IMR-90 (cell line): ENCODE results near the gene AP1S1. TPM values are rescaled to one million over a fixed set of nuclear protein-coding genes. Genes with fewer than 3 reads are reported as not detected.

Experiments
- ATAC-seq: fragments of 200-7000 bp; cut with Tn5 transposase; 2 replicates; pipeline ENCODE4 v1.9.1; 2020; ENCODE audit warnings: low read depth, mild to moderate bottlenecking, moderate library complexity
- BruUV-seq: library from RNA; stranded (reverse); fragments of 400-500 nt; replicated peaks from 2 replicates; lab custom pipeline; 2021; lab: Mats Ljungman, UMichigan
- CTCF ChIA-PET: fragments of 300-600 bp; formaldehyde crosslinking; extraction: SDS; loops from one replicate; lab custom pipeline; 2021; ENCODE audit warnings: antibody characterized with exemption; lab: Yijun Ruan, JAX
- POLR2A ChIA-PET: fragments of 300-600 bp; sonication (Branson Sonifier 250); formaldehyde crosslinking; loops from one replicate; lab custom pipeline; 2022; ENCODE audit warnings: antibody characterized with exemption; ENCODE audit not compliant: unreplicated experiment; lab: Charles Lee
- DNase-seq: peaks from one replicate; pipeline ENCODE4 v3.0.0; 2013
- H2AFZ ChIP-seq: replicated peaks from 2 replicates; pipeline ENCODE3; 2013; ENCODE audit warnings: low read length, mild to moderate bottlenecking; ENCODE audit not compliant: poor library complexity
- H2AK5ac ChIP-seq: 2 replicates; pipeline ENCODE4 v1.6.1; 2013; ENCODE audit warnings: low read depth, low read length, inconsistent platforms
- H2AK9ac ChIP-seq: replicated peaks from 2 replicates; pipeline ENCODE3; 2013; ENCODE audit warnings: mild to moderate bottlenecking, low read depth, low read length, moderate library complexity; ENCODE audit not compliant: poor library complexity
- H2BK120ac ChIP-seq: 2 replicates; pipeline ENCODE4 v1.6.1; 2013; ENCODE audit warnings: low read depth, low read length, inconsistent platforms
- H2BK15ac ChIP-seq: 3 replicates; pipeline ENCODE4 v1.6.1; 2013; ENCODE audit warnings: low read depth, low read length, inconsistent platforms
- H2BK20ac ChIP-seq: 2 replicates; pipeline ENCODE4 v1.6.1; 2013; ENCODE audit warnings: low read depth, mild to moderate bottlenecking, inconsistent platforms, low read length, moderate library complexity
- H2BK5ac ChIP-seq: 2 replicates; pipeline ENCODE4 v1.6.1; 2013; ENCODE audit warnings: mild to moderate bottlenecking, low read depth, low read length, inconsistent platforms; ENCODE audit not compliant: poor library complexity, severe bottlenecking
- H3K14ac ChIP-seq: replicated peaks from 2 replicates; pipeline ENCODE4 v1.6.1; 2013; ENCODE audit warnings: low read depth, low read length, inconsistent platforms
- H3K18ac ChIP-seq: 2 replicates; pipeline ENCODE4 v1.6.1; 2013; ENCODE audit warnings: low read depth, low read length, control low read depth
- H3K23ac ChIP-seq: 2 replicates; pipeline ENCODE4 v1.6.1; 2013; ENCODE audit warnings: low read depth, low read length, inconsistent platforms
- H3K27ac ChIP-seq: 2 replicates; pipeline ENCODE4 v1.5.1; 2013; ENCODE audit warnings: mild to moderate bottlenecking, control low read depth, low read length; ENCODE audit not compliant: insufficient read depth
- H3K27me3 ChIP-seq: 2 replicates; pipeline ENCODE4 v1.6.1; 2013; ENCODE audit warnings: low read length; ENCODE audit not compliant: control insufficient read depth, insufficient read depth
- H3K36me3 ChIP-seq: 2 replicates; pipeline ENCODE4 v1.6.1; 2013; ENCODE audit warnings: low read length, mixed read lengths; ENCODE audit not compliant: control insufficient read depth, insufficient read depth
- H3K4ac ChIP-seq: 2 replicates; pipeline ENCODE4 v1.6.1; 2013; ENCODE audit warnings: low read depth, low read length, inconsistent platforms
- H3K4me1 ChIP-seq: 2 replicates; pipeline ENCODE4 v1.6.1; 2013; ENCODE audit warnings: low read length, mixed read lengths; ENCODE audit not compliant: control insufficient read depth, insufficient read depth
- H3K4me2 ChIP-seq: 2 replicates; pipeline ENCODE4 v1.6.1; 2013; ENCODE audit warnings: low read depth, mild to moderate bottlenecking, control low read depth, low read length, moderate library complexity
- H3K4me3 ChIP-seq: 2 replicates; pipeline ENCODE4 v1.5.1; 2013; ENCODE audit warnings: low read depth, mild to moderate bottlenecking, control low read depth, low read length, moderate library complexity; ENCODE audit not compliant: insufficient read depth
- H3K56ac ChIP-seq: 2 replicates; pipeline ENCODE4 v1.6.1; 2013; ENCODE audit warnings: low read length, inconsistent platforms; ENCODE audit not compliant: insufficient read depth; ENCODE audit errors: extremely low read depth
- H3K79me1 ChIP-seq, 2 experiments: 2 replicates each; pipeline ENCODE4 v1.6.1; 2013; ENCODE audit warnings: low read length in 2 of 2, inconsistent platforms in 1 of 2, low read depth in 1 of 2
- H3K9ac ChIP-seq: 2 replicates; pipeline ENCODE4 v1.6.1; 2013; ENCODE audit warnings: low read depth, low read length, control low read depth
- H3K9me1 ChIP-seq: 2 replicates; pipeline ENCODE4 v1.6.1; 2013; ENCODE audit warnings: low read length, inconsistent platforms; ENCODE audit not compliant: insufficient read depth
- H3K9me3 ChIP-seq: 2 replicates; pipeline ENCODE4 v1.6.1; 2013; ENCODE audit warnings: low read length; ENCODE audit not compliant: control insufficient read depth, insufficient read depth
- H4K20me1 ChIP-seq: 2 replicates; pipeline ENCODE4 v1.6.1; 2013; ENCODE audit warnings: low read length, inconsistent platforms; ENCODE audit not compliant: insufficient read depth
- H4K5ac ChIP-seq: 2 replicates; pipeline ENCODE4 v1.6.1; 2013; ENCODE audit warnings: mild to moderate bottlenecking, low read depth, low read length, control low read depth
- H4K8ac ChIP-seq, 2 experiments: 2 replicates each; pipeline ENCODE4 v1.6.1; 2013; ENCODE audit warnings: low read depth in 2 of 2, low read length in 2 of 2, control low read depth in 1 of 2, inconsistent platforms in 1 of 2
- H4K91ac ChIP-seq: 2 replicates; pipeline ENCODE4 v1.6.1; 2013; ENCODE audit warnings: low read depth, low read length, inconsistent platforms; ENCODE audit not compliant: insufficient read depth
- BHLHE40 ChIP-seq: fragments of 150-350 bp; IDR thresholded peaks from 2 replicates; pipeline ENCODE4 v1.6.1; 2016; ENCODE audit warnings: mild to moderate bottlenecking, low read depth, low read length
- CEBPB ChIP-seq: IDR thresholded peaks from 2 replicates; pipeline ENCODE4 v1.6.1; 2012; ENCODE audit warnings: low read depth, low read length, improper control_type of control experiment
- CHD1 ChIP-seq: IDR thresholded peaks from 2 replicates; pipeline ENCODE4 v1.6.1; 2012; ENCODE audit warnings: low read depth, low read length, improper control_type of control experiment
- CTCF ChIP-seq: conservative IDR thresholded peaks from 2 replicates; pipeline ENCODE4 v1.5.1; 2012; ENCODE audit warnings: mild to moderate bottlenecking, low read depth, low read length, improper control_type of control experiment
- ELK1 ChIP-seq: fragments of 150-350 bp; IDR thresholded peaks from 2 replicates; pipeline ENCODE4 v1.6.1; 2016; ENCODE audit warnings: low read depth, mild to moderate bottlenecking, low read length, moderate library complexity, borderline replicate concordance
- FOS ChIP-seq: fragments of 150-350 bp; IDR thresholded peaks from 2 replicates; pipeline ENCODE4 v1.6.1; 2016; ENCODE audit warnings: low read depth, low read length
- MAFK ChIP-seq: IDR thresholded peaks from 2 replicates; pipeline ENCODE4 v1.6.1; 2012; ENCODE audit warnings: low read depth, low read length, improper control_type of control experiment
- MAZ ChIP-seq: IDR thresholded peaks from 2 replicates; pipeline ENCODE4 v1.6.1; 2012; ENCODE audit warnings: low read depth, mild to moderate bottlenecking, low read length, improper control_type of control experiment, moderate library complexity, borderline replicate concordance
- MXI1 ChIP-seq: IDR thresholded peaks from 2 replicates; pipeline ENCODE4 v1.6.1; 2012; ENCODE audit warnings: low read depth, mild to moderate bottlenecking, low read length, moderate library complexity, borderline replicate concordance
- NFE2L2 ChIP-seq: fragments of 150-350 bp; IDR thresholded peaks from 2 replicates; pipeline ENCODE4 v1.6.1; 2016; ENCODE audit warnings: low read depth, mild to moderate bottlenecking, low read length
- POLR2A ChIP-seq: IDR thresholded peaks from 2 replicates; pipeline ENCODE4 v1.6.1; 2012; ENCODE audit warnings: mild to moderate bottlenecking, low read depth, low read length
- RAD21 ChIP-seq: IDR thresholded peaks from 2 replicates; pipeline ENCODE4 v1.6.1; 2012; ENCODE audit warnings: low read length, improper control_type of control experiment
- RCOR1 ChIP-seq: IDR thresholded peaks from 2 replicates; pipeline ENCODE4 v1.6.1; 2012; ENCODE audit warnings: mild to moderate bottlenecking, low read length, improper control_type of control experiment; ENCODE audit not compliant: insufficient replicate concordance
- RFX5 ChIP-seq: IDR thresholded peaks from 2 replicates; pipeline ENCODE4 v1.8.0; 2012; ENCODE audit warnings: low read depth, mild to moderate bottlenecking, low read length, moderate library complexity
- SMC3 ChIP-seq: fragments of 150-350 bp; IDR thresholded peaks from 2 replicates; pipeline ENCODE4 v1.6.1; 2016; ENCODE audit warnings: low read depth, mild to moderate bottlenecking, antibody characterized with exemption, low read length, moderate library complexity
- USF2 ChIP-seq: fragments of 150-350 bp; IDR thresholded peaks from 2 replicates; pipeline ENCODE4 v1.6.1; 2017; ENCODE audit warnings: mild to moderate bottlenecking, antibody characterized with exemption, low read length, low read depth
- WGBS, 2 experiments: methylation state at CpG; one replicate each; pipeline versions ENCODE4 v1.1.5 to v1.1.7; 2013; ENCODE audit warnings: missing lambda C conversion rate in 2 of 2; ENCODE audit not compliant: insufficient read length in 1 of 2; ENCODE audit errors: extremely low coverage in 2 of 2; 5-methylcytosine and 5-hydroxymethylcytosine counted together
- dilution Hi-C: fragments of 300-500 bp; cut with HindIII; formaldehyde crosslinking; loops from one replicate; pipeline ENCODE4 v1.14.3; 2018; ENCODE audit warnings: low sequenced_read_pairs; ENCODE audit not compliant: unreplicated experiment
- in situ Hi-C: fragments of 300-500 bp; cut with MboI; formaldehyde crosslinking; loops from 3 replicates; pipeline ENCODE4 v1.14.3; 2019; ENCODE audit warnings: low sequenced_read_pairs, inconsistent platforms, mixed read lengths
- intact Hi-C: fragments of 100-400 bp; cut with micrococcal nuclease; formaldehyde crosslinking; loops from 2 replicates; pipeline ENCODE4 v1.10.0; 2022
- polyA plus RNA-seq, 3 experiments: library from polyadenylated mRNA; depleted of rRNA; stranded (reverse); fragments of >200 nt; gene quantifications; 2 replicates each; pipeline ENCODE4 v1.2.3, GENCODE V29; 2012; ENCODE audit warnings: low replicate concordance in 1 of 3
- total RNA-seq: library from RNA; depleted of rRNA; stranded (reverse); fragments of >200 nt; gene quantifications from 2 replicates; pipeline ENCODE4 v1.2.3, GENCODE V29; 2012

The AP1S1 gene
- total and polyA plus RNA-seq, 2 of the 4 experiments (the other 2 are of a cell fraction), result 187 to 295 TPM

- in situ Hi-C loops, result no loop called here
- Histone ChIP-seq H3K36me3 (no peaks in the 10 kb centered on the region), H3K79me1 (peaks cover 0 to 3% of the 10 kb centered on the region in 2 experiments; a peak in 1 of 4 replicates), H4K8ac (no peak overlapping the region), H3K18ac (no peak overlapping the region), H2BK20ac (no peak overlapping the region), H3K9me1 (peaks cover 6% of the 10 kb centered on the region), H3K9ac (no peak overlapping the region), H3K23ac (no peak overlapping the region), H3K4me1 (peaks cover 12% of the 10 kb centered on the region), H2BK15ac (no peak overlapping the region), H3K9me3 (peaks cover 4% of the 10 kb centered on the region; the same call in 1 of the 2 replicates), H2AK9ac (no peak overlapping the region), H3K14ac (no peak overlapping the region), H3K27ac (no peak overlapping the region), H3K4me2 (peak overlapping the region; percentile 35; the same call in 1 of the 2 replicates), H3K4ac (no peak overlapping the region), H2AK5ac (no peak overlapping the region), H3K4me3 (no peak overlapping the region), H2BK5ac (no peak overlapping the region), H4K91ac (no peak overlapping the region), H2BK120ac (no peak overlapping the region), H3K56ac (no peak overlapping the region), H3K27me3 (peaks cover 86% of the 10 kb centered on the region), H4K20me1 (no peaks in the 10 kb centered on the region; the same call in 1 of the 2 replicates), H2AFZ (peak overlapping the region; percentile 84), H4K5ac (no peak overlapping the region)
- intact Hi-C loops, result no loop called here
- TF ChIP-seq CEBPB, result no peak
- TF ChIP-seq CTCF, result no peak
- TF ChIP-seq FOS, result no peak
- no peak for TF ChIP-seq MAFK
- TF ChIP-seq SMC3, result no peak
- no peak for TF ChIP-seq CHD1
- TF ChIP-seq RCOR1, result no peak
- TF ChIP-seq BHLHE40, result no peak
- TF ChIP-seq USF2, result no peak
- no peak for TF ChIP-seq POLR2A
- no peak for TF ChIP-seq NFE2L2
- no peak for TF ChIP-seq MXI1
- no peak for TF ChIP-seq MAZ
- TF ChIP-seq RFX5, result no peak
- TF ChIP-seq ELK1, result no peak
- TF ChIP-seq RAD21, result no peak
- no peak for DNase-seq
- dilution Hi-C loops, result no loop called here
- ChIA-PET CTCF (no interaction called here), POLR2A (interaction anchor here (0.9 kb wide), 1 partner anchor 9 kb away, joined by 3 read pairs; the partner anchor contains the start of gene VGF)
- ATAC-seq, result peak; percentile 72
- WGBS, 2 experiments, result 5% methylated on average over 10 of the region's 16 CpGs; no CpG with 5 or more reads in 1 of the 2 experiments
- BruUV-seq, result no TSS peak
Measured at GRCh38 chr7:101173752-101174244, 19.5 kb downstream of the AP1S1 start.
